HEK293 (cell line): ENCODE data around the gene GDF7.

Experiments used
- AEBP2 ChIP-seq: fragments of 450-650 bp; formaldehyde crosslinking; IDR thresholded peaks from 2 replicates; pipeline ENCODE4 v1.5.1; 2016; ENCODE audit warnings: missing biosample characterization, missing genetic modification characterization, borderline replicate concordance
- CTCF ChIP-seq: fragments of 450-650 bp; formaldehyde crosslinking; IDR thresholded peaks from 2 replicates; pipeline ENCODE4 v1.5.1; 2016; ENCODE audit warnings: missing biosample characterization, missing genetic modification characterization
- PATZ1 ChIP-seq: fragments of 450-650 bp; formaldehyde crosslinking; IDR thresholded peaks from 2 replicates; pipeline ENCODE4 v1.5.1; 2016; ENCODE audit warnings: missing biosample characterization, missing genetic modification characterization
- ZNF292 ChIP-seq: fragments of 450-650 bp; formaldehyde crosslinking; IDR thresholded peaks from 2 replicates; pipeline ENCODE4 v1.5.1; 2016; ENCODE audit warnings: low read depth, missing biosample characterization, missing genetic modification characterization, borderline replicate concordance
- ZNF513 ChIP-seq: fragments of 450-650 bp; IDR thresholded peaks from 2 replicates; pipeline ENCODE4 v1.5.1; 2018; ENCODE audit warnings: missing biosample characterization, missing genetic modification characterization
- ZNF639 ChIP-seq: fragments of 450-650 bp; formaldehyde crosslinking; IDR thresholded peaks from 2 replicates; pipeline ENCODE4 v1.5.1; 2016; ENCODE audit warnings: missing biosample characterization, missing genetic modification characterization
- ZNF654 ChIP-seq: fragments of 450-650 bp; formaldehyde crosslinking; IDR thresholded peaks from 2 replicates; pipeline ENCODE4 v1.5.1; 2016; ENCODE audit warnings: low read depth, missing biosample characterization, missing genetic modification characterization
- ZNF664 ChIP-seq: fragments of 450-650 bp; formaldehyde crosslinking; IDR thresholded peaks from 2 replicates; pipeline ENCODE4 v1.5.1; 2016; ENCODE audit warnings: missing biosample characterization, missing genetic modification characterization
- ZNF843 ChIP-seq: fragments of 450-650 bp; formaldehyde crosslinking; IDR thresholded peaks from 2 replicates; pipeline ENCODE4 v1.5.1; 2016; ENCODE audit warnings: missing biosample characterization, missing genetic modification characterization

GRCh38 chr2:20673686-20674308 is 6.9 kb downstream of the GDF7 start:
- TF ChIP-seq CTCF (tag by site-specific recombination) (no peak), ZNF639 (tag by site-specific recombination) (no peak), ZNF292 (no peak), PATZ1 (tag by site-specific recombination) (no peak), ZNF513 (no peak), ZNF843 (tag by site-specific recombination) (no peak), ZNF654 (tag by site-specific recombination) (no peak), AEBP2 (no peak), ZNF664 (tag by site-specific recombination) (no peak)
